GM21423 (cell line): ENCODE measurements around the gene SEC14L5.
"Not testable (repeated sequence)": the region's sequence is repeated elsewhere in the genome, so short reads cannot be mapped to it uniquely, and the experiment has no call there.

Source experiments
- ATAC-seq: cut with Tn5 transposase; IDR thresholded peaks from one replicate; pipeline ENCODE4 v1.9.1; 2021; ENCODE audit warnings: mild to moderate bottlenecking, moderate library complexity; ENCODE audit not compliant: unreplicated experiment

Gene SEC14L5

GRCh38 chr16:4928227-4928626 lies 29.9 kb upstream of the SEC14L5 start:
- ATAC-seq = no peak

GRCh38 chr16:4929619-4930018 lies 28.5 kb upstream of the SEC14L5 start:
- ATAC-seq = not testable (repeated sequence)

- ATAC-seq = no peak
These were observed 26.7 kb upstream of the SEC14L5 start for GRCh38 chr16:4931381-4931780.

GRCh38 chr16:4933433-4933832 lies 24.7 kb upstream of the SEC14L5 start:
- ATAC-seq = no peak

- no peak for ATAC-seq
These were observed 24.2 kb upstream of the SEC14L5 start for GRCh38 chr16:4933871-4934395.

GRCh38 chr16:4934591-4934990 lies 23.5 kb upstream of the SEC14L5 start:
- no peak for ATAC-seq

GRCh38 chr16:4935241-4935855 lies 22.8 kb upstream of the SEC14L5 start:
- ATAC-seq = no peak

- no peak for ATAC-seq
These were observed 21.7 kb upstream of the SEC14L5 start for GRCh38 chr16:4936181-4936990.

- no peak for ATAC-seq
These were observed 20.9 kb upstream of the SEC14L5 start, which contains the start of gene PPL for GRCh38 chr16:4936991-4937781. TSS of gene PPL (minus strand) at chr16:4937148. CDS start at chr16:4937045, 103 bp downstream.

GRCh38 chr16:4937782-4938682 lies 20.1 kb upstream of the SEC14L5 start:
- ATAC-seq = no peak

- ATAC-seq = no peak
These were observed 19.5 kb upstream of the SEC14L5 start for GRCh38 chr16:4938683-4939030.

GRCh38 chr16:4940719-4941118 lies 17.4 kb upstream of the SEC14L5 start:
- ATAC-seq = no peak

- no peak for ATAC-seq
These were observed 15.6 kb upstream of the SEC14L5 start for GRCh38 chr16:4942481-4942880.

GRCh38 chr16:4944333-4945281 lies 13.5 kb upstream of the SEC14L5 start:
- no peak for ATAC-seq

- ATAC-seq = no peak
These were observed 12.3 kb upstream of the SEC14L5 start for GRCh38 chr16:4945560-4946502.

GRCh38 chr16:4946917-4947316 lies 11.2 kb upstream of the SEC14L5 start:
- ATAC-seq = no peak

- no peak for ATAC-seq
These were observed 10.2 kb upstream of the SEC14L5 start for GRCh38 chr16:4947722-4948503.
